NCI-H2227 (cell line): ENCODE data around the gene CLEC4G.

Experiments
- DNase-seq: peaks from one replicate; lab custom pipeline; 2025; ENCODE audit not compliant: unreplicated experiment; lab: John Stamatoyannopoulos, UW

The CLEC4G gene

GRCh38 chr19:7729831-7730285 is 2.1 kb downstream of the CLEC4G start:
- no peak for DNase-seq

- DNase-seq = no peak
Measured at GRCh38 chr19:7729211-7729610, 2.7 kb downstream of the CLEC4G start.

GRCh38 chr19:7725791-7726190 is 6.1 kb downstream of the CLEC4G start:
- no peak for DNase-seq

GRCh38 chr19:7722231-7722651 is 9.7 kb downstream of the CLEC4G start:
- peak; percentile 29 for DNase-seq

GRCh38 chr19:7720351-7720750 is 11.6 kb downstream of the CLEC4G start:
- peak; percentile 20 for DNase-seq

GRCh38 chr19:7718668-7719067 is 13.2 kb downstream of the CLEC4G start:
- DNase-seq = no peak

- no peak for DNase-seq
Measured at GRCh38 chr19:7716762-7717161, 15.1 kb downstream of the CLEC4G start.

GRCh38 chr19:7715671-7716070 is 16.2 kb downstream of the CLEC4G start:
- no peak for DNase-seq

GRCh38 chr19:7710616-7711015 is 21.3 kb downstream of the CLEC4G start:
- no peak for DNase-seq

- no peak for DNase-seq
Measured at GRCh38 chr19:7709932-7710460, 21.9 kb downstream of the CLEC4G start.

- DNase-seq = no peak
Measured at GRCh38 chr19:7706955-7707456, 24.9 kb downstream of the CLEC4G start.

- DNase-seq = no peak
Measured at GRCh38 chr19:7706188-7706954, 25.5 kb downstream of the CLEC4G start.

- DNase-seq = no peak
Measured at GRCh38 chr19:7705387-7706187, 26.3 kb downstream of the CLEC4G start.

GRCh38 chr19:7704280-7705060 is 27.4 kb downstream of the CLEC4G start:
- no peak for DNase-seq

GRCh38 chr19:7703332-7703731 is 28.6 kb downstream of the CLEC4G start:
- DNase-seq = no peak

- DNase-seq = no peak
Measured at GRCh38 chr19:7701654-7702457, 30.1 kb downstream of the CLEC4G start, which contains the start of gene FCER2. Gene FCER2, minus strand, starts transcription at chr19:7702131. Its CDS starts 2,371 bp downstream, at chr19:7699760.

- no peak for DNase-seq
Measured at GRCh38 chr19:7701049-7701653, 30.8 kb downstream of the CLEC4G start.

- DNase-seq = no peak
Measured at GRCh38 chr19:7699417-7700401, 32.2 kb downstream of the CLEC4G start.
